ENCODE measurements around the gene DHX58.
"Not testable (repeated sequence)": the region's sequence is repeated elsewhere in the genome, so short reads cannot be mapped to it uniquely, and the experiment has no call there.

Gene DHX58

DNA sequence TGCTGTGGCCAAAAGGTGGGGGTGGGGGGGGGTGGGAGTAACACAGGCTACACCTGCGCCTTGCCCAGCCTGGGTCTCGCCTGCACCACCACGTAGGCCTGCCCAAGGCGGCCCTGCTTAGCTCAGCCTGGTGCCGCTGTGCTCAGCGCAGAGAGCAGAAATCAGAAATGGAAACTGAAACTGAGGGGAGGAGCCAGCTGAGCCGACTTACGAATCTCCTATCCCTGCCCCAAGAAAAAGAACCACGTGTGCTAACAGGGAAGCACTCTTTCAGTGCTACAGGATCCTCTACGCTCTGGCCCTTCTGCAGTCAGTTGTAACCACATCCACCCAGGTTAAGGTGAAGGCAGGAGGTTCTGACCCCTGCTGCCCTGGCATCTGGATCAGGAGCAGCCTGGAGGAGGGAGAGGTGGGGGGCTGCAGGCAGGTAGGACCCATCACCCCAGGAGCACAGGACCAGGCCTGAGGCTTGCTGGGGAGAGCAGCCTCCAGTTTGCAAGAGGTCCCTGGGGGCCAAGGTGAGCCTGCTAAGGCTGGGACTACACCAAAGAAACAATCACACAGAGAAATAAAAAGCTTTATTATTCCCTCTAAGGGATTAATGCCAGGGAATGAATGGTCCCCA, at the start of gene DHX58:
Gene DHX58, minus strand, starts transcription at position 163 of the 625 bp plus-strand sequence. CDS start 822 bp downstream, outside the sequence.
- peak; percentile 85 for DNase-seq

DNA sequence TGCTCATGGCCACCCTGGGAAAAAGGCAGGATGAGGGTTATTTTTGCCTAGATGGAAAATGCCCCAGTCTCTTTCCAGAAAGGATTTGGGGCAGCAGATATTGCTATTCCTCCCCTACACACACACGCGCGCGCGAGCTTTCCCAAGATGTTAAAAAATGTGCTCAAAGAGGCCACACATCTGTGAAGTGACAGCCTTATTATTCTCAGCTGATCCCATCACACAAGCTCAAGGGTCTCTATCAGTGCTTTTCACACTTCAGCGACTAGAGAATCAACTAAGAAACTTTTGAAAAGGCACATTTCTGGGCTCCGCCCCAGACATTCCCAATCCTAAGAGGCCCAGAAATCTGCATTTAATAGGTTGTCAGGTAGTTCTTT, 48.0 kb upstream of the DHX58 start:
- DNase-seq = no peak

- no peak for DNase-seq
These were observed 47.4 kb upstream of the DHX58 start for GRCh38 chr17:42159796-42160530.

DNA sequence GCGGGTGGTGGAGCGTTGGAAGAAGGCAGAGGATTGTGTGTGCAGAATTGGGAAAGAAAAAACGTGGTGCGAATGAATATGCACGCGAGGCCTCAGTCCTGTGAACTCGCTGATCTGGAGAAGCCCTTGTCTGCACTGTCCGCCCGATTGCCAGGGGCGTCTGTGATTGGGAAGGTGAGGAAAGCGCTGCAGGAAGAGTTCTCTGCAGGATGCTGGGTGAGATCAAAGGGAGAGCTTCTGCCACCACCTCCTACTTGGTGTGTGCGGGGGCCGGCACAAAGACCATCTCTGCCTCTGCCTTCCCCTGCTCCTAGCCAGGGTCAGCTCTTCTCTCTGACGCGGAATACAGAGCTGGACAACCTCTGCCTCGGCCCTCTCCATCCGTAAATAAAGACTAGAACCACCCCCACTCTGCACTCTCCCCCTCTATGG, 43.1 kb upstream of the DHX58 start:
- no peak for DNase-seq

DNA sequence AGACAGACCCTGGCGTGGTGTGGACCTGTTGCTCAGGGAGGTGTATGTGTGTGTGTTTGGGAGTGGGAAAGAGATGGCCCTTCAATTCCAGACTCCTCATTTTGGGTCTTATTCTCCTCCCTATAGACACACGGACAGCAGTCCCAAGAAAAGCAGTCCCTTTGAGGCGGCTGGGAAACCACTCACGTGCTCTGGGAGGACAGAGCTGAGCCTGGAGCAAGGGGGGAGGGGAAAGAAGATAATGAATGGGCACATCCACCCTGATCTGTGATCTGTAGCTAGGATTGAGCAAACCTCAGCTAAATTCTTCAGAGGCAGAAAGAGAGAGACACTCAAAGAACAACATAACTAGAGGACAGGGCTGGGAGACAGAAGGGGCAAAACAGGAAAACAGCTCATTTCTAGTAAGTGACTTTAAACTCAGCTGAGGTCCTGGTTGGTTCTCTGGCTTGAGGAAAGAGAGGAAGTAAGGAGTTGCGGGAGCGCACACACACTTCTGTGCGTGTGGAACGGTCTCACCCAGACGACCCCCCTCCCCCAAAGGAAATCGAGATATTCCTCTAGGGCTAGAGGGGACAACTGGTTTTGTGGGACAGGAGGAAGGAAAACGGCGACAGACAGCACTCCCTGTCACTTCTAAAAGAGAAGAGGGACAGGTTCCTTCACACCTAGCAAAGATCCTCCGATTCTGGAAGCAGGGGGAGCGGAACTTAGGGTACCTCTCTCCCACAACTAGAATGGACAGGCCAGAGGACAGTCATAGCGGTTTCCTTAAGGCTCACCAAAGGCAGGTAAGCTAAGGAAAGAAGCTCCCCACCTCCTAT, 41.6 kb upstream of the DHX58 start:
- DNase-seq = no peak

DNA sequence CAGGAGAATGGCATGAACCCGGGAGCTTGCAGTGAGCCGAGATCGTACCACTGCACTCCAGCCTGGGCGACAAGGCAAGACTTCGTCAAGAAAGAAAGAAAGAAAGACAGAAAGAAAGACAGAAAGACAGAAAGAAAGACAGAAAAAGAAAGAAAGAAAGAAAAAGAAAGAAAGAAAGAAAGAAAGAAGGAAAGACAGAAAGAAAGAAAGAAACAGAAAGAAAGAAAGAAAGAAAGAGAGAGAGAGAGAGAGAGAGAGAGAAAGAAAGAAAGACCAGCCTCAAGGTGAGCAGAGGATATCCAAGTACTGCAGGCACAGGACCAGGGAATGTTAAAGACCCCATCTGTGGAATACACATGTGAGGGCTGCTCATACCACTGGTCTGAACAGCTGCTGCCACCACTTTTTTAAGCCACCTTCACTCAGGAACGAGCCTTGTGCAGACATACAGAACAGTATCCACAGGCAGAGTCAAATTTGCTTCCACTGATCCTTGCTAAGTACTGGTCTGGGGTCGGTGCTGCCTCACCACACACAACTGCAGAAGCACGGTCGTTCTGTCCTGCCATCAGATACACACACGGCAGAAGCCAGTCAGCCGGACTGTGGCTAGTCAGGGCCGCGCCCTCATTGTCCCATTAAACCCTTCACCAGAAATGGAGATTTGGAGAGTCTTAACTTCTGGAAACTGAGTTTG, 34.5 kb upstream of the DHX58 start:
- DNase-seq = no peak

GRCh38 chr17:42143138-42143537, 30.6 kb upstream of the DHX58 start:
- DNase-seq = not testable (repeated sequence)

DNA sequence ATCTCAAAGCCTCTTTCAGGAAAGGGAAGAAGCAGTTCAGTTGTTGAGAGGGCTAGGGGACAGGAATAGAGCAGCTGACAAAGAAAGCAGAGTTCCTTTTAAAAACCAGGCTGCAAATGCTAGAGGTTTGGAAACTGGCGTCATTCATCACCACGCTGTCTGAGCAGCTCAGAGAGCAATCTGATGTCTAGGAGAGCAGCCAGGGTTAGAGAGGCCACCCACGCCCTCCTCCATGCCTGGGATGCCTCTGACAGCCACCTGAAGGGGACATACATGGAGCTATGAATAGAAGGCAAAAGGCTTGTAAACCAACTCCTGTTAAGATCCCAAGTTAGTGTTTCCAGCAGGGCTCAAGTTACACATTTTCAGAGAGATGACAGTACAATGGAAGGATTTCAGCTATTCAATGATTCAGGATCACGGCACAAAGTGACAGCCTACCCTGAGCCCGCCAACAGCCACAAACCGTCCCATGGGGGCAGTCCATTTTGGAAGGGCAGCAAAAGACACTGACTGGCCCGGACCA, 29.9 kb upstream of the DHX58 start:
- no peak for DNase-seq

- DNase-seq = no peak
These were observed 28.9 kb upstream of the DHX58 start for GRCh38 chr17:42141382-42141781.

DNA sequence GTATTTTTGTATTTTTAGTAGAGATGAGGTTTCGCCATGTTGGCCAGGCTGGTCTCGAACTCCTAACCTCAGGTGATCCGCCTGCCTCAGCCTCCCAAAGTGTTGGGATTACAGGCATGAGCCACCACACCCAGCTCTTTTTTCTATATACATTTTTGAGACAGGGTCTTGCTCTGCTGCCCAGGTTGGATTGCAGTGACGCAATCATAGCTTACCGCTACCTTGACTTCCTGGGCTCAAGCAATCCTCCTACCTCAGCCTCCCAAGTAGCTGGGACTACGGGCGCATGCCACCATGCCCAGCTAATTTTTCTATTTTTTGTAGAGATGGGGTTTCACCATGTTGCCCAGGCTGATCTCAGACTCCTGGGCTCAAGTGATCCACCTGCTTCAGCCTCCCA, 28.2 kb upstream of the DHX58 start:
- DNase-seq = not testable (repeated sequence)

DNA sequence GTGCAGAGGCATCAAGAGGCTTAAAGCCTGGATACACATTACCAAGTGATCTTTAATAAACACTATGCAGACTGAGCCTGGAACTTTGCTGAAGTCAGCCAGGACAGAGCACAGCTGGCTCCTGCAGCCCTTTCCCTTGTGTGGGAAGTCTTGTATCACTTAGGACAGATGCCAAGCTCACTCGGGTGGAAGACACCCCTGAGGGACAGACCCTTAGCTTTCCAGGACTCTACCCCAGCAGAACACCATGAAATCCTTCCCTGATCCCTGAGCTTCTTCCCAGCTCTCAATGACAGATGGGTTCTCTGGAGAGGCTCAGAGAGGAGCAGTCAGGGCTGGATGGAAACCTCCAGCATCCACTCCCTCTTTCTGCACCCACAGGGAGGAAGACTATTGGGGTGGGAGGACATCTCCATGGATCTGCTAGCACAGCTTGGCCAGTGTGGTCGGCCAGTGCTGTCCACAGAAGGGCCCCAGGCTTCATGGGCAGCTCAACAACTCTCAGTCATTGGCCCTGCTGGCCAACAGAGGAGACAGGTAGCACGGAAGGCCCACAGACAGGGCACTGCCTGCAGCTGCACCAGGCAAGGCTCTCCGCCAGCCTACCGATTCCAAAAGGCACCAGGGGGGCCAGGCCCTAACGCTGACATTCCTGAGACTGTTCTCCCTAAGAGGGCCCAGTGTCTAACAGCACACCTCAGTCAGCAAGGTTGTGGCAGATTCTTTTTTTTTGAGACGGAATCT, 26.4 kb upstream of the DHX58 start:
- DNase-seq = no peak

DNA sequence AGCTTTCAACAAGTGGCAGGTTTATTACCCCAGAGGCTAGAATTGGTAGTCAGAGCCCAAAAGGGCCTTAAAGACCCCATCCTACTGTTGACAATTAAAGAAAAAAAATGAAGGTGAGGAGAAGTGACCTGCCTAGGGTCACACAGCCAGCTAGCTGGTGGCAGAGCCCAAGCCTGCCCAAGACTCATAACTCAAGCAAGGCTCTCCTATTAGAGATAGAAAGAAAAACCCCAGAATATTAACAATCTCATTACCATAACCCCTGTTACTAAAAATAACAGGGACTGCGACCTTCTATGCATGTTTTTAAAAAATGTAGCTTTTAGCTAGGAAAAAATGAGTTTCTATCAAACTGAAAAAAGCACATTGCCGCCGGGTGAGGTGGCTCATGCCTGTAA, 24.1 kb upstream of the DHX58 start:
- no peak for DNase-seq

DNA sequence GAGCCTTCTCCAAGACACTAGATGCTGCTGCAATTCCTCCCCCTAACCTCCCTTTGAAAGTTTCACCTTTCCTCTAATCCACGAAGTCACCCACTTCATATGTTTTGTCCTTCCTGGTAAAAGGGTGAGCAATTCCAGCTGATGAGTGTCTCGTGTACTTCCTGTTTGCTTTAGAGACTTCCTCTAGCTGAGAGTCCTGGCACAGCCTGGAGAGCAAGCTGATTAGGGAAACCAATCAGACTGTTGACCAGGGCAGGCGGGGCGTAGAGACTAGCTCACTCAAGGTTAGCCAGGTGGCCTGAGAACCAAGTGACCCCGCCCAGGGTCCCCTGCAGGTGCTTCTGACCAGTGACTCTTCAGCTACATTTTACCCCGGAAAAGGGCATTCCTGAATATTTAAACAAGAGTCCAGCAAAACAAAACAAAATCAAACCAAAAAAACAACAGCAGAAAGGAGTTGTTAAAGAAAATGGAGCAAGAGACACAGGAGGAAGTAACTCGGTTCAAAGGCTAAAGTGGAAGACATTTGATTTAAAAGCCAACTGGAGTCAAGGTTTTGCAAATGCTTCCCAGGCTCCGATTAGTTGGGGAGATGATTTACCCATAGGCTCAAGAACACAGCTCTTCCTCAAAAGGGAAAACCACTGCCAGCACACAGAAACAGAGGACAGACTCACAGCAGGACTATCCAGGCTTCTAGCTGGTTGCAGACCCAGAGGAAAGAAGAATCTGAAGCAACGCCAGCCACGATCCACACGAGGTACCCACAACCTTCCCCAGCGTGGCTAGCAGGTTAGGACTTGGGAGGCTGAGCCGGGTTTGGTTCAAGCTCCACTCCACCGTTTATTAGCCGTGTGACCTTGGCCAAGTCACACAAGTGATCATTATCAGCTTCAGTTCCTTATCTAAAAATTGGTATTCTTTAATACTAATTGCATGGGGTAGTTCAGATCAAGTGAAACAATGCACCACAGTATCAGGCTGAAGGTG, 23.4 kb upstream of the DHX58 start:
- peak; percentile 45 for DNase-seq

GRCh38 chr17:42135151-42135550, 22.6 kb upstream of the DHX58 start:
- no peak for DNase-seq

GRCh38 chr17:42133461-42134041, 21.0 kb upstream of the DHX58 start:
- DNase-seq = peak; percentile 75

GRCh38 chr17:42132941-42133340, 20.4 kb upstream of the DHX58 start:
- peak; percentile 37 for DNase-seq

DNA sequence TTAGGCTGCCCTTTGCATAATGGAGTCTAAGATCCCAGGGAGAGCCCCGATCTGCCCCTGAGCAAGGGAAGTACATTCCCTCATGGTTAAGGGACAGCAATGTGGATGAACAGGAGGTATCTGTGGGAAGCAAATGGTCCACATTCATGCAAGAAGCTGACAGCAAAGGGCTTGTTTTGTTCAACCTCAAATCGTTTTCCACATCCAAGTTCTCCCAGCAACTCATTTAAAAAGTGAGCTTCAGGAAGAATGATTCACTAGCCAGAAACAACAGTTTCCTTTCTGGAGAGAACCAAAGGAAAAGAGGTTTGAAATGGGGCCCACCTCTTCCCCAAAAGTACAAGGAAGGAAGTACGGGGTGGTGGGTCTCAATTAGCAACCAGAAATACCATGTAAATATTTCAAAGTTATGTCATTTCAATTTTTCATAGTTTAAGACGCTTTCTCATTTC, 19.5 kb upstream of the DHX58 start:
- no peak for DNase-seq

DNA sequence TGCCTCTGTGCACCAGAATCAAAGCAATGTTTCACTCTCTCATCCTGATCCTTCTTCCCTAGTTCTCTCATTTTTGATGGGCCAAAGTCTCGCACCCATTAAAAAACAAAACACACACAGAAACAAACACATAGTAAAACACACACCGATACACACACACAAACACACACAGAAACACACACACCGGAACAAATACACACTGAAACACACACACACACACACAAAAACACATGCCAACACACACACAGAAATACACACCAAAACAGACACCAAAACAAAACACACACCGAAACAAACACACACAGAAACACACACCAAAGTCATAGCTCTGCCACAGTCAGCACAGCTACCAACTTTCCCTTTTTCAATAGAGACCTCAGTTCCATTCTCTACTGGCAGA, 18.7 kb upstream of the DHX58 start:
- no peak for DNase-seq

GRCh38 chr17:42130310-42130936, 17.9 kb upstream of the DHX58 start:
- DNase-seq = no peak

Data from CD4-positive, alpha-beta T cell treated with Interleukin-6 for 4 hours (primary cell).